GM21529 (cell line): ENCODE results near the gene TM9SF2.

Experiments
- ATAC-seq: cut with Tn5 transposase; IDR thresholded peaks from one replicate; pipeline ENCODE4 v1.9.1; 2021; ENCODE audit not compliant: unreplicated experiment

Gene TM9SF2

GRCh38 chr13:99577934-99578917, 77.0 kb downstream of the TM9SF2 start:
- ATAC-seq: no peak

GRCh38 chr13:99580500-99581268, 79.4 kb downstream of the TM9SF2 start:
- ATAC-seq: no peak

- no peak for ATAC-seq
Observed at GRCh38 chr13:99582511-99582910, 81.2 kb downstream of the TM9SF2 start.

- ATAC-seq: no peak
Observed at GRCh38 chr13:99585609-99586008, 84.3 kb downstream of the TM9SF2 start.

GRCh38 chr13:99587021-99587420, 85.7 kb downstream of the TM9SF2 start:
- ATAC-seq: no peak

- ATAC-seq: no peak
Observed at GRCh38 chr13:99587893-99588606, 86.8 kb downstream of the TM9SF2 start.

- no peak for ATAC-seq
Observed at GRCh38 chr13:99589575-99589974, 88.3 kb downstream of the TM9SF2 start.

- ATAC-seq: no peak
Observed at GRCh38 chr13:99590519-99591011, 89.3 kb downstream of the TM9SF2 start.

GRCh38 chr13:99596180-99596579, 94.9 kb downstream of the TM9SF2 start:
- ATAC-seq: no peak

- ATAC-seq: no peak
Observed at GRCh38 chr13:99600318-99600717, 99.0 kb downstream of the TM9SF2 start.

- no peak for ATAC-seq
Observed at GRCh38 chr13:99601535-99601934, 100.3 kb downstream of the TM9SF2 start.

- no peak for ATAC-seq
Observed at GRCh38 chr13:99604636-99605035, 103.4 kb downstream of the TM9SF2 start.

- ATAC-seq: peak; percentile 68
Observed at GRCh38 chr13:99605420-99606323, 104.4 kb downstream of the TM9SF2 start.

GRCh38 chr13:99606324-99607066, 105.2 kb downstream of the TM9SF2 start, which contains the start of gene CLYBL:
Gene CLYBL, plus strand, starts transcription at chr13:99606690.
- ATAC-seq: peak; percentile 78

GRCh38 chr13:99608345-99608744, 107.1 kb downstream of the TM9SF2 start:
- no peak for ATAC-seq

- no peak for ATAC-seq
Observed at GRCh38 chr13:99610702-99611289, 109.5 kb downstream of the TM9SF2 start.
